OCI-LY7 (cell line): ENCODE measurements around the gene RPH3AL. TPM values are rescaled to one million over a fixed set of nuclear protein-coding genes. Genes with fewer than 3 reads are reported as not detected.

ENCODE experiments used
- BruUV-seq: library from RNA; stranded (reverse); fragments of 400-500 nt; replicated peaks from 2 replicates; lab custom pipeline; 2021; lab: Mats Ljungman, UMichigan
- CTCF ChIA-PET: fragments of 300-600 bp; sonication (Branson Sonifier 250); formaldehyde crosslinking; loops from one replicate; lab custom pipeline; 2022; ENCODE audit warnings: antibody characterized with exemption; ENCODE audit not compliant: unreplicated experiment; lab: Charles Lee
- POLR2A ChIA-PET: fragments of 300-600 bp; sonication (Branson Sonifier 250); formaldehyde crosslinking; loops from one replicate; lab custom pipeline; 2022; ENCODE audit warnings: antibody characterized with exemption; lab: Charles Lee
- DNase-seq: peaks from one replicate; pipeline ENCODE4 v3.0.0-alpha.2; 2015; ENCODE audit warnings: low spot score
- H2AFZ ChIP-seq: fragments of 200-600 bp; sonication (generic), shearing (Covaris generic); 2 replicates; pipeline ENCODE4 v1.6.1; 2014; ENCODE audit warnings: mild to moderate bottlenecking, antibody characterized with exemption, low read length, moderate library complexity
- H3K27ac ChIP-seq: fragments of 200-600 bp; sonication (generic); 2 replicates; pipeline ENCODE4 v1.5.1; 2014; ENCODE audit warnings: mixed run types, low read depth, mild to moderate bottlenecking, moderate library complexity, low read length, inconsistent platforms; ENCODE audit not compliant: poor library complexity, severe bottlenecking
- H3K36me3 ChIP-seq: fragments of 200-600 bp; sonication (generic); 2 replicates; pipeline ENCODE4 v1.6.1; 2014; ENCODE audit warnings: mild to moderate bottlenecking, antibody characterized with exemption, low read length, moderate library complexity, mixed read lengths; ENCODE audit not compliant: insufficient read depth
- H3K4me1 ChIP-seq: fragments of 200-600 bp; sonication (generic); 2 replicates; pipeline ENCODE4 v1.5.1; 2014; ENCODE audit warnings: mild to moderate bottlenecking, low read length; ENCODE audit not compliant: insufficient read depth, poor library complexity, severe bottlenecking
- H3K4me2 ChIP-seq: fragments of 200-600 bp; sonication (generic); 2 replicates; pipeline ENCODE4 v1.6.1; 2014; ENCODE audit warnings: mild to moderate bottlenecking, low read length
- H3K4me3 ChIP-seq: fragments of 200-600 bp; sonication (generic); 2 replicates; pipeline ENCODE4 v1.5.1; 2014; ENCODE audit warnings: mild to moderate bottlenecking, low read depth, low read length; ENCODE audit not compliant: poor library complexity, severe bottlenecking
- H3K79me2 ChIP-seq: fragments of 200-600 bp; sonication (generic); 2 replicates; pipeline ENCODE4 v1.6.1; 2016; ENCODE audit warnings: low read depth, mild to moderate bottlenecking, low read length, moderate library complexity, mixed read lengths; ENCODE audit not compliant: insufficient read depth
- H3K9me2 ChIP-seq: fragments of 200-600 bp; sonication (generic); 2 replicates; pipeline ENCODE4 v1.6.1; 2016; ENCODE audit warnings: mild to moderate bottlenecking, low read length, mixed read lengths; ENCODE audit not compliant: insufficient read depth
- H3K9me3 ChIP-seq: fragments of 200-600 bp; sonication (generic); 2 replicates; pipeline ENCODE4 v1.6.1; 2014; ENCODE audit warnings: mild to moderate bottlenecking, mixed run types, low read length, mixed read lengths
- H4K20me1 ChIP-seq: fragments of 200-600 bp; sonication (generic); 2 replicates; pipeline ENCODE4 v1.6.1; 2014; ENCODE audit warnings: mild to moderate bottlenecking, antibody characterized with exemption, low read length, moderate library complexity, mixed read lengths; ENCODE audit not compliant: insufficient read depth
- EZH2phosphoT487 ChIP-seq: fragments of 200-600 bp; sonication (generic); IDR thresholded peaks from 2 replicates; pipeline ENCODE4 v1.6.1; 2018; ENCODE audit warnings: low read depth, borderline replicate concordance, mild to moderate bottlenecking, mixed run types, antibody characterized with exemption, low read length, moderate library complexity, mixed read lengths
- intact Hi-C: fragments of 100-400 bp; cut with micrococcal nuclease; formaldehyde crosslinking; loops from one replicate; pipeline ENCODE4 v1.10.0; 2022; ENCODE audit not compliant: unreplicated experiment
- total RNA-seq, 2 experiments: library from RNA; depleted of rRNA in 1 of 2; stranded (reverse); fragments of >200 nt in 1 of 2; shearing (Covaris generic) in 1 of 2; gene quantifications; 2 replicates each; pipeline ENCODE4 v1.2.3, GENCODE V29; 2014 to 2022
- TF ChIP-seq, protein P1 (sequence below): fragments of 200-600 bp; sonication (generic); conservative IDR thresholded peaks from 2 replicates; pipeline ENCODE4 v1.5.1; 2014; ENCODE audit warnings: mild to moderate bottlenecking, antibody characterized with exemption, low read length, moderate library complexity, mixed read lengths

RPH3AL gene
- total RNA-seq, 2 experiments from 2014 or later: 1.0 to 2.2 TPM

- Histone ChIP-seq H3K9me3 (no peaks in the 10 kb centered on the region), H3K36me3 (no peaks in the 10 kb centered on the region), H3K4me2 (no peak overlapping the region), H3K79me2 (no peaks in the 10 kb centered on the region), H3K4me3 (no peak overlapping the region), H3K9me2 (no peaks in the 10 kb centered on the region), H2AFZ (no peak overlapping the region), H3K4me1 (no peaks in the 10 kb centered on the region), H4K20me1 (no peaks in the 10 kb centered on the region), H3K27ac (no peak overlapping the region)
- no TSS peak for BruUV-seq
- DNase-seq: no peak
- CTCF ChIA-PET: no interaction called here
- no peak for TF ChIP-seq EZH2phosphoT487
- TF ChIP-seq, protein P1, sequence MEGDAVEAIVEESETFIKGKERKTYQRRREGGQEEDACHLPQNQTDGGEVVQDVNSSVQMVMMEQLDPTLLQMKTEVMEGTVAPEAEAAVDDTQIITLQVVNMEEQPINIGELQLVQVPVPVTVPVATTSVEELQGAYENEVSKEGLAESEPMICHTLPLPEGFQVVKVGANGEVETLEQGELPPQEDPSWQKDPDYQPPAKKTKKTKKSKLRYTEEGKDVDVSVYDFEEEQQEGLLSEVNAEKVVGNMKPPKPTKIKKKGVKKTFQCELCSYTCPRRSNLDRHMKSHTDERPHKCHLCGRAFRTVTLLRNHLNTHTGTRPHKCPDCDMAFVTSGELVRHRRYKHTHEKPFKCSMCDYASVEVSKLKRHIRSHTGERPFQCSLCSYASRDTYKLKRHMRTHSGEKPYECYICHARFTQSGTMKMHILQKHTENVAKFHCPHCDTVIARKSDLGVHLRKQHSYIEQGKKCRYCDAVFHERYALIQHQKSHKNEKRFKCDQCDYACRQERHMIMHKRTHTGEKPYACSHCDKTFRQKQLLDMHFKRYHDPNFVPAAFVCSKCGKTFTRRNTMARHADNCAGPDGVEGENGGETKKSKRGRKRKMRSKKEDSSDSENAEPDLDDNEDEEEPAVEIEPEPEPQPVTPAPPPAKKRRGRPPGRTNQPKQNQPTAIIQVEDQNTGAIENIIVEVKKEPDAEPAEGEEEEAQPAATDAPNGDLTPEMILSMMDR: no peak
- POLR2A ChIA-PET: interaction anchor here (0.7 kb wide), 1 partner anchor 575 kb away, joined by 3 read pairs; no protein-coding TSS in a partner anchor
- intact Hi-C loops: no loop called here
These were observed 20.6 kb downstream of the RPH3AL start for GRCh38 chr17:332023-332422.

GRCh38 chr17:330993-331701, 21.5 kb downstream of the RPH3AL start:
- no peak for DNase-seq
- CTCF ChIA-PET: no interaction called here

More at GRCh38 chr17:330993-331701, 21.5 kb downstream of the RPH3AL start:
- Histone ChIP-seq H3K9me2 (no peaks in the 10 kb centered on the region), H3K4me3 (no peak overlapping the region), H2AFZ (no peak overlapping the region), H3K4me1 (no peaks in the 10 kb centered on the region), H3K9me3 (no peaks in the 10 kb centered on the region), H3K4me2 (no peak overlapping the region), H3K79me2 (no peaks in the 10 kb centered on the region), H3K27ac (no peak overlapping the region), H3K36me3 (no peaks in the 10 kb centered on the region), H4K20me1 (no peaks in the 10 kb centered on the region)
- TF ChIP-seq, protein P1: no peak
- TF ChIP-seq EZH2phosphoT487: no peak
- POLR2A ChIA-PET: no interaction called here
- intact Hi-C loops: no loop called here
- no TSS peak for BruUV-seq
